Mucosa of descending colon (tissue), 3 donors: ENCODE measurements around the gene SH3BGR. TPM values are rescaled to one million over a fixed set of nuclear protein-coding genes. Genes with fewer than 3 reads are reported as not detected.

Source experiments
- ATAC-seq: fragments of 200-7000 bp; cut with Tn5 transposase; one replicate; pipeline ENCODE4 v1.9.1; 2020; ENCODE audit warnings: mild to moderate bottlenecking, moderate library complexity
- DNase-seq, 3 donors: peaks; one replicate each; pipeline ENCODE4 v3.0.0-alpha.2; 2020
- H3K36me3 ChIP-seq: fragments of 200-600 bp; one replicate; pipeline ENCODE4 v1.8.0; 2021; ENCODE audit warnings: low read depth, mild to moderate bottlenecking
- H3K4me1 ChIP-seq: fragments of 200-600 bp; one replicate; pipeline ENCODE4 v1.8.0; 2021; ENCODE audit warnings: low read depth, mild to moderate bottlenecking
- H3K4me3 ChIP-seq: fragments of 200-600 bp; one replicate; pipeline ENCODE4 v1.8.0; 2021; ENCODE audit warnings: mild to moderate bottlenecking
- H3K9me3 ChIP-seq: fragments of 200-600 bp; one replicate; pipeline ENCODE4 v1.8.0; 2021; ENCODE audit warnings: mild to moderate bottlenecking
- CTCF ChIP-seq: fragments of 200-600 bp; IDR thresholded peaks from one replicate; pipeline ENCODE4 v1.8.0; 2022; ENCODE audit warnings: antibody characterized with exemption, mild to moderate bottlenecking
- intact Hi-C, 2 donors: fragments of 100-400 bp; cut with DNase I in 1 of 2; cut with micrococcal nuclease in 1 of 2; formaldehyde crosslinking; loops; one replicate each; pipeline versions ENCODE4 v1.11.0 to v1.11.1; 2022; cut with DNase I, micrococcal nuclease
- total RNA-seq, 3 donors: library from RNA; stranded (reverse); fragmentation: NEBNext Ultra II Directional in 2 of 3; extraction: Animal tissue kit (Norgen Biotek cat#: 25700) in 2 of 3; gene quantifications; one replicate each; pipeline versions ENCODE4 v1.2.1 to v1.2.4, GENCODE V29; 2021 to 2023
- donor health status: DM: no; HTN: no; CAD: no; lungs with moderate emphysema.
- donor health status: DM: no; HTN: no; CAD: no.
- donor health status: DM: no; HTN: yes; CAD: no.

SH3BGR gene
- total RNA-seq, 3 donors from 2014 or later: 2.2 to 19.7 (median 5.0) TPM

GRCh38 chr21:39484711-39485276 is 33.0 kb downstream of the SH3BGR start:
- no peak for TF ChIP-seq CTCF
- no peak overlapping the region for H3K4me3 ChIP-seq
- DNase-seq: no peak
- no peak for ATAC-seq
- no peaks in the 10 kb centered on the region for H3K36me3 ChIP-seq
- intact Hi-C loops: no loop called here
- no peaks in the 10 kb centered on the region for H3K9me3 ChIP-seq
- no peaks in the 10 kb centered on the region for H3K4me1 ChIP-seq

GRCh38 chr21:39489380-39489924 is 37.7 kb downstream of the SH3BGR start:
- Histone ChIP-seq H3K4me1 (no peaks in the 10 kb centered on the region), H3K4me3 (no peak overlapping the region), H3K9me3 (peaks cover 2% of the 10 kb centered on the region), H3K36me3 (no peaks in the 10 kb centered on the region)
- ATAC-seq (no peak), DNase-seq (no peak)
- intact Hi-C loops: no loop called here
- TF ChIP-seq CTCF: no peak

GRCh38 chr21:39499156-39499555 is 47.4 kb downstream of the SH3BGR start:
- DNase-seq (no peak), ATAC-seq (no peak)
- Histone ChIP-seq H3K4me1 (no peaks in the 10 kb centered on the region), H3K9me3 (peaks cover 3% of the 10 kb centered on the region), H3K36me3 (no peaks in the 10 kb centered on the region), H3K4me3 (no peak overlapping the region)
- no peak for TF ChIP-seq CTCF
- intact Hi-C loops: no loop called here

- intact Hi-C loops: no loop called here
- no peak for DNase-seq
- ATAC-seq: no peak
Measured at GRCh38 chr21:39502631-39503030, 50.9 kb downstream of the SH3BGR start.

GRCh38 chr21:39503123-39503762 is 51.5 kb downstream of the SH3BGR start:
- no peak for DNase-seq
- no peak for TF ChIP-seq CTCF
- Histone ChIP-seq H3K4me1 (no peaks in the 10 kb centered on the region), H3K4me3 (no peak overlapping the region), H3K36me3 (no peaks in the 10 kb centered on the region), H3K9me3 (no peaks in the 10 kb centered on the region)
- intact Hi-C loops: no loop called here
- no peak for ATAC-seq

More at GRCh38 chr21:39502631-39503030, 50.9 kb downstream of the SH3BGR start:
- H3K4me3 ChIP-seq: no peak overlapping the region
- no peak for TF ChIP-seq CTCF
- H3K9me3 ChIP-seq: no peaks in the 10 kb centered on the region
- no peaks in the 10 kb centered on the region for H3K36me3 ChIP-seq
- no peaks in the 10 kb centered on the region for H3K4me1 ChIP-seq
